ENCODE measurements around the gene LTBP3.

DNA sequence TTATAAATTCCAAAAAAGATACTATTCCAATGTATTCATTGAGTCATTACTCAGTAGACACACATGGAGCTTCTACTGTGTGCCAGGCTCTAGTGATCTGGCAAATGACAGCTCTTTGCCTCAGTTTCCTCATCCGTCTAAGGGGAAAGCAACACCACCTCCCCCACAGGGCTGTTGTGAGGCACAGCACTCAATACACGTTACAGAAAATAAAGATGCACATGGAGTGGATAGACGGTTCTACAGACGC lies 65.8 kb downstream of the LTBP3 start:
- TF ChIP-seq, protein P1, sequence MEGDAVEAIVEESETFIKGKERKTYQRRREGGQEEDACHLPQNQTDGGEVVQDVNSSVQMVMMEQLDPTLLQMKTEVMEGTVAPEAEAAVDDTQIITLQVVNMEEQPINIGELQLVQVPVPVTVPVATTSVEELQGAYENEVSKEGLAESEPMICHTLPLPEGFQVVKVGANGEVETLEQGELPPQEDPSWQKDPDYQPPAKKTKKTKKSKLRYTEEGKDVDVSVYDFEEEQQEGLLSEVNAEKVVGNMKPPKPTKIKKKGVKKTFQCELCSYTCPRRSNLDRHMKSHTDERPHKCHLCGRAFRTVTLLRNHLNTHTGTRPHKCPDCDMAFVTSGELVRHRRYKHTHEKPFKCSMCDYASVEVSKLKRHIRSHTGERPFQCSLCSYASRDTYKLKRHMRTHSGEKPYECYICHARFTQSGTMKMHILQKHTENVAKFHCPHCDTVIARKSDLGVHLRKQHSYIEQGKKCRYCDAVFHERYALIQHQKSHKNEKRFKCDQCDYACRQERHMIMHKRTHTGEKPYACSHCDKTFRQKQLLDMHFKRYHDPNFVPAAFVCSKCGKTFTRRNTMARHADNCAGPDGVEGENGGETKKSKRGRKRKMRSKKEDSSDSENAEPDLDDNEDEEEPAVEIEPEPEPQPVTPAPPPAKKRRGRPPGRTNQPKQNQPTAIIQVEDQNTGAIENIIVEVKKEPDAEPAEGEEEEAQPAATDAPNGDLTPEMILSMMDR (conservative IDR thresholded peaks at IDR 0.05; ENCODE audit: low read depth, low read length), result no peak
- TF ChIP-seq EZH2 (IDR thresholded peaks at IDR 0.05; ENCODE audit: borderline replicate concordance, low read depth, low read length, poor library complexity, severe bottlenecking), result no peak
